GM23248 (cell line): ENCODE results near the gene TRIM14.

Experiments
- EZH2 ChIP-seq: fragments of 200-600 bp; sonication (generic); IDR thresholded peaks from 2 replicates; pipeline ENCODE4 v1.6.1; 2018; ENCODE audit warnings: antibody characterized with exemption, mild to moderate bottlenecking; ENCODE audit not compliant: insufficient read depth, poor library complexity, severe bottlenecking
- EZH2phosphoT487 ChIP-seq: fragments of 200-600 bp; sonication (generic); IDR thresholded peaks from 2 replicates; pipeline ENCODE4 v1.6.1; 2018; ENCODE audit warnings: antibody characterized with exemption, moderate library complexity, mild to moderate bottlenecking, low read depth; ENCODE audit not compliant: insufficient read depth

GRCh38 chr9:98129451-98129881 is 10.4 kb upstream of the TRIM14 start:
- TF ChIP-seq EZH2 = no peak
- TF ChIP-seq EZH2phosphoT487 = no peak
